ENCODE measurements around the gene IFI27L1. TPM values are rescaled to one million over a fixed set of nuclear protein-coding genes. Genes with fewer than 3 reads are reported as not detected.

Gene IFI27L1
- total RNA-seq, 1 experiment from 2014 or later, result 19.6 TPM

DNA sequence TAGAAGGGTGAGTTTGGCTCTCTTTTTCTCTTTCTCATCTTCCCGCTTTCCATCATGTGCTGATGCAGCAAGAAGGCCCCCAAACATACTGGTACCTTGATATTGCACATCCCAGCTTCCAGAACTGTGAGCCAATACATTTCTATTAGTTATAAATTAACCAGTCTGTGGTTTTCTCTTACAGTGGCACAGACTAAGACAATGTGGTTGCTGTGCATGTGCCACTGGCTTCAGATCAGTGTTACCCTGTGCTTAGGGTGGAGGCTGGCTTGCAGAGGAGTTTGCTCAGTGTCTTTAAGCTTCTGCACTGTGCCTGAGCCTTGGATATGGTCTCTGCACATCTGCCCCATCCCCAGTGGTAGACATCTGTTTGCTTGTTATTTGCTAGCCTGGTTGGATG, 42.8 kb downstream of the IFI27L1 start:
- intact Hi-C loops (cut with micrococcal nuclease; ENCODE audit: unreplicated experiment) (no loop called here), in situ Hi-C loops (cut with HindIII; ENCODE audit: low pct_unique_long_range_greater_than_20kb, low sequenced_read_pairs) (no loop called here)
- H3K27ac ChIP-seq (ENCODE audit: low read length), result no peak overlapping the region
- no peaks in the 10 kb centered on the region for H3K27me3 ChIP-seq (ENCODE audit: control insufficient read depth, insufficient read depth, low read length)
- no peaks in the 10 kb centered on the region for H3K4me1 ChIP-seq (ENCODE audit: control insufficient read depth, insufficient read depth, low read length)
- CTCF ChIA-PET, result no interaction called here
- POLR2A ChIA-PET, result no interaction called here
- no peaks in the 10 kb centered on the region for H3K36me3 ChIP-seq (ENCODE audit: control insufficient read depth, insufficient read depth, low read length)
- H3K9me3 ChIP-seq (ENCODE audit: control insufficient read depth, insufficient read depth, low read depth, low read length), result no peaks in the 10 kb centered on the region
- no peak overlapping the region for H3K4me3 ChIP-seq (ENCODE audit: low read depth in 2 of 2, low read length in 2 of 2)
- ATAC-seq (no peak), DNase-seq (ENCODE audit: low read depth, low spot score) (no peak)
- no TSS peak for BruUV-seq (replicated peaks)
- no peak for TF ChIP-seq SIN3A (IDR thresholded peaks at IDR 0.05; ENCODE audit: borderline replicate concordance, insufficient read depth, low read depth, low read length)
- TF ChIP-seq TCF7L2 (IDR thresholded peaks at IDR 0.05; ENCODE audit: low read depth, low read length), result no peak
- TF ChIP-seq REST (IDR thresholded peaks at IDR 0.05; ENCODE audit: insufficient read depth in 1 of 2, low read depth in 2 of 2, low read length in 1 of 2), result no peak
- no peak for TF ChIP-seq CTCF (IDR thresholded peaks at IDR 0.05)
- no peak for TF ChIP-seq POLR2AphosphoS5 (IDR thresholded peaks at IDR 0.05; ENCODE audit: low read depth, low read length)

DNA sequence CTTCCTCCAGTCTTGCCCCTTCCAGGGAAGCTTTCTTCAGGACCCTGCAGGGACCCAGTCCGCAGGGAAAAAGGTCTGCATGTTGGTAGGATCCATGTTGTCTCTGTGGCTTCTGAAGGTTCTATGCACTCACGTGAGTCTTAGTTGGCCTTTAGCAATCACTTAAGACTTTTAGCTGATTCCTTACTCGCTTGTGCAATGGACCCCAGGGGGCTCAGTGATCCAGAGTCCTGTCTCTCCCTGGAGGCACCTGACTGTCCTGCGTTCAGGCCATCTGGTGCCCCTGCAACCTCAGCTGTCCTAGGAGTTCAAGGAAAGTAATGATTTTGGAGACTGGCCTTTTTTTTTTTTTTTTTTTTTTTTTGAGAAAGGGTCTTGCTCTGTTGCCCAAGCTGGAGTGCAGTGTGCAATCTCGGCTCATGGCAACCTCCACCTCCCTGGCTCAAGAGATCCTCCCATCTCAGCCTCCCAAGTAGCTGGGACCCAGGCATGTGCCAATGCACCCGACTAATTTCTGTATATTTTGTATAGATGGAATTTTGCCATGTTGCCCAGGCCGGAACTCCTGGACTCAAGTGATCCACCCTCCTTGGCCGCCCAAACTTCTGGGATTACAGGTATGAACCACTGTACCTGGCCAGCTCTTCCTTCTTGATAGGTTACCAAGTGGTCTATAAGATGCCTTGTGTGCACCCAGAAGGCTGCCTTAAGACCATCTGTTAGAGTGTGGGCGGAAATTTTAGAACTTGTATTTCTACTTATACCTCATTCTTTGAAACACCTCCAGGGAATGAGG, 43.7 kb downstream of the IFI27L1 start:
- in situ Hi-C loops (cut with HindIII; ENCODE audit: low pct_unique_long_range_greater_than_20kb, low sequenced_read_pairs), result no loop called here
- CTCF ChIA-PET, result no interaction called here
- POLR2A ChIA-PET, result interaction anchor here (0.7 kb wide), 1 partner anchor 1106 kb away, joined by 6 read pairs; no protein-coding TSS in a partner anchor
- Histone ChIP-seq H3K4me3 (ENCODE audit: low read depth in 2 of 2, low read length in 2 of 2) (no peak overlapping the region), H3K9me3 (ENCODE audit: control insufficient read depth, insufficient read depth, low read depth, low read length) (no peaks in the 10 kb centered on the region), H3K27ac (ENCODE audit: low read length) (no peak overlapping the region), H3K36me3 (ENCODE audit: control insufficient read depth, insufficient read depth, low read length) (no peaks in the 10 kb centered on the region), H3K4me1 (ENCODE audit: control insufficient read depth, insufficient read depth, low read length) (no peaks in the 10 kb centered on the region), H3K27me3 (ENCODE audit: control insufficient read depth, insufficient read depth, low read length) (no peaks in the 10 kb centered on the region)
- TF ChIP-seq CTCF (IDR thresholded peaks at IDR 0.05) (no peak), SIN3A (IDR thresholded peaks at IDR 0.05; ENCODE audit: borderline replicate concordance, insufficient read depth, low read depth, low read length) (no peak), POLR2AphosphoS5 (IDR thresholded peaks at IDR 0.05; ENCODE audit: low read depth, low read length) (no peak), TCF7L2 (IDR thresholded peaks at IDR 0.05; ENCODE audit: low read depth, low read length) (no peak), REST (IDR thresholded peaks at IDR 0.05; ENCODE audit: insufficient read depth in 1 of 2, low read depth in 2 of 2, low read length in 1 of 2) (no peak)
- ATAC-seq (no peak), DNase-seq (ENCODE audit: low read depth, low spot score) (no peak)
- BruUV-seq (replicated peaks), result no TSS peak
- intact Hi-C loops (cut with micrococcal nuclease; ENCODE audit: unreplicated experiment), result no loop called here

Measured in Panc1 (cell line).